K562 (cell line): ENCODE results near the gene CTSH. TPM values are rescaled to one million over a fixed set of nuclear protein-coding genes. Genes with fewer than 3 reads are reported as not detected.

Experiments
- HNRNPLL ChIP-seq: fragments of 200-400 bp; formaldehyde crosslinking; IDR thresholded peaks from 2 replicates; pipeline ENCODE4 v1.6.1; 2017; ENCODE audit warnings: low read length, low read depth, mild to moderate bottlenecking; ENCODE audit not compliant: poor library complexity, severe bottlenecking
- KDM4B ChIP-seq, 2 experiments: fragments of 450-650 bp in 1 of 2; sonication (generic) in 1 of 2; IDR thresholded peaks; 2 replicates each; pipeline ENCODE4 v1.6.1; 2016 to 2017; ENCODE audit warnings: borderline replicate concordance in 2 of 2, antibody characterized with exemption in 1 of 2, low read depth in 1 of 2, mild to moderate bottlenecking in 1 of 2
- MAFF ChIP-seq: IDR thresholded peaks from 2 replicates; pipeline ENCODE4 v1.6.1; 2012; ENCODE audit warnings: low read length, improper control_type of control experiment
- NFIC ChIP-seq: fragments of 450-650 bp; IDR thresholded peaks from 2 replicates; pipeline ENCODE4 v1.6.1; 2017; ENCODE audit warnings: mild to moderate bottlenecking, inconsistent platforms
- NFXL1 ChIP-seq: fragments of 450-650 bp; formaldehyde crosslinking; IDR thresholded peaks from 2 replicates; pipeline ENCODE4 v1.4.0; 2021; ENCODE audit warnings: mild to moderate bottlenecking
- RBM34 ChIP-seq: fragments of 200-400 bp; formaldehyde crosslinking; IDR thresholded peaks from 2 replicates; pipeline ENCODE4 v1.6.1; 2018; ENCODE audit warnings: low read length, borderline replicate concordance; ENCODE audit not compliant: insufficient read depth
- SAFB2 ChIP-seq: fragments of 200-400 bp; formaldehyde crosslinking; IDR thresholded peaks from 2 replicates; pipeline ENCODE4 v1.6.1; 2018; ENCODE audit warnings: borderline replicate concordance, low read length, low read depth, moderate library complexity; ENCODE audit not compliant: severe bottlenecking
- SMAD3 ChIP-seq: fragments of 450-650 bp; formaldehyde crosslinking; conservative IDR thresholded peaks from 2 replicates; pipeline ENCODE4 v1.4.0; 2020; ENCODE audit warnings: mild to moderate bottlenecking
- SREBF2 ChIP-seq: sonication (generic); formaldehyde crosslinking; IDR thresholded peaks from 2 replicates; pipeline ENCODE4 v1.4.0; 2020; ENCODE audit warnings: mild to moderate bottlenecking, missing genetic modification reagents
- XRCC5 ChIP-seq: fragments of 200-400 bp; formaldehyde crosslinking; IDR thresholded peaks from 2 replicates; pipeline ENCODE4 v1.6.1; 2017; ENCODE audit warnings: low read depth, mild to moderate bottlenecking, low read length
- polyA plus RNA-seq, 8 experiments: library from polyadenylated mRNA; depleted of rRNA in 4 of 8; stranded (reverse) in 5 of 8; unstranded in 3 of 8; fragments of >200 nt; fragmentation: Nextera tagmentation in 2 of 8; fragmentation: Illumina TruSeq in 1 of 8; extraction: Ambion mirVana in 2 of 8; extraction: Trizol in 1 of 8; gene quantifications; 2 replicates each; pipeline versions ENCODE4 v1.2.1 to v1.2.3, GENCODE V29; 2011 to 2014; ENCODE audit warnings: inconsistent platforms in 1 of 8, missing spikeins in 1 of 8
- total RNA-seq, 7 experiments: library from RNA; depleted of rRNA in 6 of 7; stranded (reverse); fragments of >200 nt in 6 of 7; fragmentation: Illumina TruSeq in 2 of 7; extraction: Trizol in 2 of 7; gene quantifications; 2 replicates each; pipeline versions ENCODE4 v1.2.1 to v1.2.3, GENCODE V29; 2011 to 2021; ENCODE audit warnings: low replicate concordance in 1 of 7
- TF ChIP-seq, protein P1 (sequence below), 2 experiments: fragments of 450-650 bp; formaldehyde crosslinking in 1 of 2; IDR thresholded peaks; 2 replicates each; pipeline versions ENCODE4 v1.4.0 to v1.6.1; 2014 to 2020; ENCODE audit warnings: mild to moderate bottlenecking in 2 of 2, borderline replicate concordance in 1 of 2, low read depth in 1 of 2
- TF ChIP-seq, protein P2 (sequence below): fragments of 250-450 bp; sonication (Bioruptor Pico); IDR thresholded peaks from 2 replicates; pipeline ENCODE4 v1.5.1; 2021; ENCODE audit warnings: mild to moderate bottlenecking
- TF ChIP-seq, protein P3 (sequence below), 2 experiments: fragments of 200-800 bp in 1 of 2; sonication (Bioruptor generic) in 1 of 2; sonication (generic) in 1 of 2; formaldehyde crosslinking in 1 of 2; IDR thresholded peaks in 1 of 2; conservative IDR thresholded peaks in 1 of 2; 2 replicates each; pipeline versions ENCODE4 v1.5.0 to v1.6.1; 2016 to 2020; ENCODE audit warnings: missing compliant biosample characterization in 1 of 2, missing genetic modification characterization in 1 of 2, missing genetic modification reagents in 1 of 2
- TF ChIP-seq, protein P4 (sequence below): fragments of 450-650 bp; IDR thresholded peaks from one replicate; pipeline ENCODE4 v1.6.1; 2018; ENCODE audit warnings: mild to moderate bottlenecking, moderate library complexity; ENCODE audit not compliant: partially characterized antibody

The CTSH gene
- total and polyA plus RNA-seq, 9 of the 15 experiments (the other 6 are each of a cell fraction or from before 2014, with no cell fraction given): 15.0 to 462 (median 173) TPM

DNA sequence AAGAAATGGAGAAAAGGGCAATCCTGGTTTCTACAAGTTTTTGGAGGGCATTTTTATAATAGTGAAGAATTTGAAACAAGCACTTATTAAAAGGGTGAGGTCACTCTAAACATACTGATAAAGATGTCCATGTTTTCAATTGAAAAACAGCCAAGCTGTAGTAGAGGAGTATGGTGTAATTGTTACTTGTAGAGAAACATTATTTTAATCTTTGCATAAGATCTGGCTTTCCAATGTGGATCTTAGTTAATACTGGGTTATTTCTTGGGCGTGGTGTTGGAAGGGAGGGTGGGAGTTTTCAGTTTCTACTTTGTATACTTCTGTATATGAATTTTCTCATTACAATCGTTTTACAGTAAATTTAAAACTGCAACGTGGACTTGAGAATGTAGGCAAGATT lies 49.4 kb downstream of the CTSH start (continued):
- TF ChIP-seq, protein P1, sequence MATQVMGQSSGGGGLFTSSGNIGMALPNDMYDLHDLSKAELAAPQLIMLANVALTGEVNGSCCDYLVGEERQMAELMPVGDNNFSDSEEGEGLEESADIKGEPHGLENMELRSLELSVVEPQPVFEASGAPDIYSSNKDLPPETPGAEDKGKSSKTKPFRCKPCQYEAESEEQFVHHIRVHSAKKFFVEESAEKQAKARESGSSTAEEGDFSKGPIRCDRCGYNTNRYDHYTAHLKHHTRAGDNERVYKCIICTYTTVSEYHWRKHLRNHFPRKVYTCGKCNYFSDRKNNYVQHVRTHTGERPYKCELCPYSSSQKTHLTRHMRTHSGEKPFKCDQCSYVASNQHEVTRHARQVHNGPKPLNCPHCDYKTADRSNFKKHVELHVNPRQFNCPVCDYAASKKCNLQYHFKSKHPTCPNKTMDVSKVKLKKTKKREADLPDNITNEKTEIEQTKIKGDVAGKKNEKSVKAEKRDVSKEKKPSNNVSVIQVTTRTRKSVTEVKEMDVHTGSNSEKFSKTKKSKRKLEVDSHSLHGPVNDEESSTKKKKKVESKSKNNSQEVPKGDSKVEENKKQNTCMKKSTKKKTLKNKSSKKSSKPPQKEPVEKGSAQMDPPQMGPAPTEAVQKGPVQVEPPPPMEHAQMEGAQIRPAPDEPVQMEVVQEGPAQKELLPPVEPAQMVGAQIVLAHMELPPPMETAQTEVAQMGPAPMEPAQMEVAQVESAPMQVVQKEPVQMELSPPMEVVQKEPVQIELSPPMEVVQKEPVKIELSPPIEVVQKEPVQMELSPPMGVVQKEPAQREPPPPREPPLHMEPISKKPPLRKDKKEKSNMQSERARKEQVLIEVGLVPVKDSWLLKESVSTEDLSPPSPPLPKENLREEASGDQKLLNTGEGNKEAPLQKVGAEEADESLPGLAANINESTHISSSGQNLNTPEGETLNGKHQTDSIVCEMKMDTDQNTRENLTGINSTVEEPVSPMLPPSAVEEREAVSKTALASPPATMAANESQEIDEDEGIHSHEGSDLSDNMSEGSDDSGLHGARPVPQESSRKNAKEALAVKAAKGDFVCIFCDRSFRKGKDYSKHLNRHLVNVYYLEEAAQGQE (IDR thresholded peaks at IDR 0.05; ENCODE audit: borderline replicate concordance): no peak
- TF ChIP-seq, protein P1 (CRISPR knock-in tag; IDR thresholded peaks at IDR 0.05; ENCODE audit: low read depth): no peak
- TF ChIP-seq NFIC (no peak), SAFB2 (no peak), KDM4B (IDR thresholded peaks at IDR 0.05; ENCODE audit: borderline replicate concordance in 2 of 2, low read depth in 1 of 2) (no peak), XRCC5 (no peak), SREBF2 (CRISPR knock-in tag) (no peak), RBM34 (no peak), HNRNPLL (no peak), MAFF (no peak), SMAD3 (CRISPR knock-in tag) (no peak), NFXL1 (no peak)
- TF ChIP-seq, protein P2, sequence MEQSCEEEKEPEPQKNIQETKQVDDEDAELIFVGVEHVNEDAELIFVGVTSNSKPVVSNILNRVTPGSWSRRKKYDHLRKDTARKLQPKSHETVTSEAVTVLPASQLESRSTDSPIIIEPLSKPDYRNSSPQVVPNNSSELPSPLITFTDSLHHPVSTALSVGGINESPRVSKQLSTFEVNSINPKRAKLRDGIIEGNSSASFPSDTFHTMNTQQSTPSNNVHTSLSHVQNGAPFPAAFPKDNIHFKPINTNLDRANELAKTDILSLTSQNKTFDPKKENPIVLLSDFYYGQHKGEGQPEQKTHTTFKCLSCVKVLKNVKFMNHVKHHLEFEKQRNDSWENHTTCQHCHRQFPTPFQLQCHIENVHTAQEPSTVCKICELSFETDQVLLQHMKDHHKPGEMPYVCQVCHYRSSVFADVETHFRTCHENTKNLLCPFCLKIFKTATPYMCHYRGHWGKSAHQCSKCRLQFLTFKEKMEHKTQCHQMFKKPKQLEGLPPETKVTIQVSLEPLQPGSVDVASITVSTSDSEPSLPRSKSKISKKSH (CRISPR knock-in tag): no peak
- TF ChIP-seq, protein P3, sequence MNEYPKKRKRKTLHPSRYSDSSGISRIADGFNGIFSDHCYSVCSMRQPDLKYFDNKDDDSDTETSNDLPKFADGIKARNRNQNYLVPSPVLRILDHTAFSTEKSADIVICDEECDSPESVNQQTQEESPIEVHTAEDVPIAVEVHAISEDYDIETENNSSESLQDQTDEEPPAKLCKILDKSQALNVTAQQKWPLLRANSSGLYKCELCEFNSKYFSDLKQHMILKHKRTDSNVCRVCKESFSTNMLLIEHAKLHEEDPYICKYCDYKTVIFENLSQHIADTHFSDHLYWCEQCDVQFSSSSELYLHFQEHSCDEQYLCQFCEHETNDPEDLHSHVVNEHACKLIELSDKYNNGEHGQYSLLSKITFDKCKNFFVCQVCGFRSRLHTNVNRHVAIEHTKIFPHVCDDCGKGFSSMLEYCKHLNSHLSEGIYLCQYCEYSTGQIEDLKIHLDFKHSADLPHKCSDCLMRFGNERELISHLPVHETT (CRISPR knock-in tag; conservative IDR thresholded peaks at IDR 0.05 in 1 of 2, IDR thresholded peaks at IDR 0.05 in 1 of 2): no peak
- TF ChIP-seq, protein P4, sequence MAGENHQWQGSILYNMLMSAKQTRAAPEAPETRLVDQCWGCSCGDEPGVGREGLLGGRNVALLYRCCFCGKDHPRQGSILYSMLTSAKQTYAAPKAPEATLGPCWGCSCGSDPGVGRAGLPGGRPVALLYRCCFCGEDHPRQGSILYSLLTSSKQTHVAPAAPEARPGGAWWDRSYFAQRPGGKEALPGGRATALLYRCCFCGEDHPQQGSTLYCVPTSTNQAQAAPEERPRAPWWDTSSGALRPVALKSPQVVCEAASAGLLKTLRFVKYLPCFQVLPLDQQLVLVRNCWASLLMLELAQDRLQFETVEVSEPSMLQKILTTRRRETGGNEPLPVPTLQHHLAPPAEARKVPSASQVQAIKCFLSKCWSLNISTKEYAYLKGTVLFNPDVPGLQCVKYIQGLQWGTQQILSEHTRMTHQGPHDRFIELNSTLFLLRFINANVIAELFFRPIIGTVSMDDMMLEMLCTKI: no peak
